GM21367 (cell line): ENCODE results near the gene C8B.

Experiments
- ATAC-seq: cut with Tn5 transposase; IDR thresholded peaks from one replicate; pipeline ENCODE4 v1.9.1; 2021; ENCODE audit not compliant: unreplicated experiment

C8B gene

DNA sequence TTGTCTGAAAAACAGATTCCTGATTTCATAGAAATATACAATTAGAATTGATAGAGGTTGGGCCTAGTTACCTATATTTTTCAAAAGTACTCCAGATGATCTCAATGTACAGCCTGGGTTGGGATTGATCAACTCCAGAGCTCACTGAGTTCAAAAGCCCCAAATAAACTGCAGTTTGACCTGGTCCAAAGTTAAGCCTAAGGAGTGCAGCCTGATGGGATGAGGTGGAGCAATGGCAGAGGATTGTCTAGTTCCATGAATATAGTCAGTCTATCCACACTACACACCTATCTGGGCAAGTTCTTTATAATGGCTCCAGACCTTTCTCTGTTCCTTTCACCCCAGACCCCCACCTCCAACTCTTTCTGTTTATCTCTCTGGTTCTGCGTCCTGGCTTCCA, 62.0 kb downstream of the C8B start:
- ATAC-seq = no peak

GRCh38 chr1:56901716-56902115, 64.1 kb downstream of the C8B start:
- ATAC-seq = no peak

GRCh38 chr1:56898879-56899278, 66.9 kb downstream of the C8B start:
- no peak for ATAC-seq

DNA sequence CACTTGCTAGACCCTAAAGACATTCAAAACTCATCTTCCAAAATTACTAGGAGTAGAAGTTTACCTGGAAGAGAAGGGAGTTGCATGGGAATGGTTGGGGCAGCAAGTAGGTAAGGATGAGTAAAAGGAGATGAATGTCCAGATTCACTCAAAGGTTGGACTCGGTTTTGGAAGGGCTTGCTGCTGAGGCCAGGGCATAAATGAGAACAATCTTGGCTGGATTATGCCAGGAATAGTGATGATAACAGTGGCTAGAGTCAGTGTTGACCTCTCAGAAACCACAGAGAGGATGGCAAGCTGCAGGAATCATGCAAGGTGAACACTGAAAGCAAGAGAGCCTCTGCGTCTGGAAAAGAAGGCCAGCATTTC, 67.8 kb downstream of the C8B start:
- ATAC-seq = no peak

DNA sequence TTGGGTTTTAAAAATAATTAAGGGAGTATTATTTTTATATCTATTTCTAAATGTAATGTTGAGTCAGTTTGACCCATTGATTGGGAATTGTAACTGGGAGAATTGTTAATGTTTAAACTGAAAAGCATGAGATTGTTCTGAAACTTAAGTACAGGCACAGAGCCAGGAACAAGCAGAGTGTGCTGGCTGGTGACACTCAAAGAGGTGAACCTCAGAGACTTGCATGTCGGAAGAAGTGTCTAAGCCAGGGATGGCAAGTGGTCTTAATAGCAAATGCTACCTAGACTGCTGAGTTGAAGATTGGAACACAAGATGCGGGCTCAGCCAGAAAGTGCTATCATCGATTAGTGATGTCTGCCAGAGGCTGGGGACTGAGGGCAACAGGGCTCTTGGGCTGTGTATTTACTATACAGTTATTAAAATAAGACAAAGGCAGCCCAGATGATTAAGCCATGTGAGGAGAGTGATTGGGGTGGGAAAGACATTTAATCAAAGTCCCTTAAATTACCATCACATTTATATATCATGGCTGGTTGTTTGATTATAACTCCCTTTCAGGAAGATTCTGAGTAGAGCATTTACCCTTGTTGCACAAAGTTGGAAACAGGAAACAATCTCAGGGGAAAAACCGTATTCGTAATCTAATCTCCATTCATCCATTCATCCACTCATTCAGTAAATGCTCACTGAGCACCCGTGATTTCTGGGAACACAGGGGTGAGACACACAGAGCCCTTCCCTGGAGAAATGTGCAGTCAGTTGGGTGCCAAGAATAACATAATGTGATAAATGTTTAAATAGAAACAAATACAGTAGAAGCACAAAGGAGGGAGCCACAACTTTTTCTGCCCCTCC, 68.4 kb downstream of the C8B start:
- no peak for ATAC-seq

GRCh38 chr1:56894014-56894413, 71.8 kb downstream of the C8B start:
- no peak for ATAC-seq

DNA sequence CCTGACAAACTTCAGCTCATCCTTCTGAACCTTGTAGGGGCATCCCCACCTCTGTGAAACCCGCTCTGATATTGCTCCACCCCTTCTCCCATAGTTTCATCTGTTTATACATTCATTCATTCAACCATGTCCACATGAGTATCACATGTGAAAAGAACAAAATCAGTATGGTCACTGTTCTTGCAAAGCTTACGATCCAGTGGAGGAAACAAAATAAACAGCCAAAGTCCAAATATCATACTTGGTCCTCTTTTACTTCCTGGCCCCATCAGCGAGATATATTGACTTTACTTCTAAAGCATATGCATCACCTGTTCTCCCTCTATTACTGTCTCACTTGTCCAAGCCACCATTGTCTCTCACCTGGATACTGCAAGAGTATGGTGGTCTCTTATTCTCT, 75.6 kb downstream of the C8B start:
- no peak for ATAC-seq

GRCh38 chr1:56881417-56881816, 84.4 kb downstream of the C8B start:
- ATAC-seq = no peak

DNA sequence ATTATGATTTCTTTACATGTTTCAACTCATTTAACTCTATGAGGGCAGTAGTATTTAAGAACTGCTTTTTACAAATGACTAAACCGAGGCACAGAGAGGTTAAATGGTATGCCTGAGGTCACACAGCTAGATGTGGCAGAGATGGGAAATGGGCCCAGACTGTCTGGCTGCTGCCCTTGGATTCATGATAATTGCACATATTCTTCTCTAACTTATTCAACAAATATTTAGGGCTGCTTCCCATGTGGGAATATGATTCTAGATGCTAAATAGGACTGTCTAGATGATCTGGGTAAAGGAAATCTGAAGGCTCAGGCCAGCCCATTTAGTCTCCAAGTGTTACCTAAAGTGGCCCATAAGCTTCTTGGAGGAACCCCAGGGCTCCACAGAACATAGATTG, 85.0 kb downstream of the C8B start:
- no peak for ATAC-seq
